PC-3 (cell line): Measurements from ENCODE around the gene ELP5.

Experiments used
- EZH2 ChIP-seq: fragments of 300-600 bp; sonication (generic); IDR thresholded peaks from one replicate; pipeline ENCODE4 v1.6.1; 2017; ENCODE audit warnings: antibody characterized with exemption, mild to moderate bottlenecking, low read length; ENCODE audit not compliant: unreplicated experiment
- TF ChIP-seq, protein P1 (sequence below): fragments of 300-600 bp; sonication (generic); conservative IDR thresholded peaks from 2 replicates; pipeline ENCODE4 v1.5.1; 2017; ENCODE audit warnings: antibody characterized with exemption, low read depth, mild to moderate bottlenecking, low read length

DNA sequence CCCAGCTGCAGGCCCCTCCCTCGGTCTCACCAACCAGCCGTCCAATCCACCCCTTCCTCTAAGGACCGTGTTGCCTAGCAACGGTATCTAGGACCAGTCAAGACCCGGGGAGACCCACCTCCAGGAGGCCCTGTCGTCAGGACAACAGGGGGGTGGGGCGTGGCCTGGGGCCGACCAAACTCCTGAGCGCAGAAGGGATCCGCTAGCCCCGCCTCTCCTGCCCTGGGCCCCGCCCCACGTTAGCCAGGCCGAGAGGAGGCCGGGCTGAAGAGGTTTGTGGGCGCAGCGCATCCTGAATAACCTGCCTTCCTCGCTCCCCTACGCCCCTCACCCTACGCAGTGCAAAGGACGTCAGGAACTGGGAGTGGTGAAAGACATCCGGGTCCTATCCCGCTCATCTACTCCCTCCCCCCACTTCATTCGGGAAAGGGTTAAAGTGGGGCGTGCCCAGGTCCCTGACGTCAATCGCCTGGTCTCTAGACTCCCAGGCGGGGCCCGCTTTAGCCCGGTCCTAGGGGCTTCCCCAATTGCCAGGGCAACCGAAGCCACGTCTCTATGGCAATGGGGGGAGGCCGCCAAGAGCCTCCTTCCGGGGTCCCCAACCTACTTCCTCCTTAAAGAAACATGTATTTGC lies 47.1 kb upstream of the ELP5 start:
- TF ChIP-seq, protein P1, sequence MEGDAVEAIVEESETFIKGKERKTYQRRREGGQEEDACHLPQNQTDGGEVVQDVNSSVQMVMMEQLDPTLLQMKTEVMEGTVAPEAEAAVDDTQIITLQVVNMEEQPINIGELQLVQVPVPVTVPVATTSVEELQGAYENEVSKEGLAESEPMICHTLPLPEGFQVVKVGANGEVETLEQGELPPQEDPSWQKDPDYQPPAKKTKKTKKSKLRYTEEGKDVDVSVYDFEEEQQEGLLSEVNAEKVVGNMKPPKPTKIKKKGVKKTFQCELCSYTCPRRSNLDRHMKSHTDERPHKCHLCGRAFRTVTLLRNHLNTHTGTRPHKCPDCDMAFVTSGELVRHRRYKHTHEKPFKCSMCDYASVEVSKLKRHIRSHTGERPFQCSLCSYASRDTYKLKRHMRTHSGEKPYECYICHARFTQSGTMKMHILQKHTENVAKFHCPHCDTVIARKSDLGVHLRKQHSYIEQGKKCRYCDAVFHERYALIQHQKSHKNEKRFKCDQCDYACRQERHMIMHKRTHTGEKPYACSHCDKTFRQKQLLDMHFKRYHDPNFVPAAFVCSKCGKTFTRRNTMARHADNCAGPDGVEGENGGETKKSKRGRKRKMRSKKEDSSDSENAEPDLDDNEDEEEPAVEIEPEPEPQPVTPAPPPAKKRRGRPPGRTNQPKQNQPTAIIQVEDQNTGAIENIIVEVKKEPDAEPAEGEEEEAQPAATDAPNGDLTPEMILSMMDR: no peak
- TF ChIP-seq EZH2: no peak
